Testis (tissue), 2 donors: ENCODE results near the gene MACF1.

Experiments used
- POLR2A ChIP-seq: fragments of 450-650 bp; IDR thresholded peaks from one replicate; pipeline ENCODE4 v1.6.1; 2017; ENCODE audit warnings: antibody characterized with exemption, mild to moderate bottlenecking, moderate library complexity
- TF ChIP-seq, protein P1 (sequence below), 3 experiments: fragments of 450-650 bp in 2 of 3; fragments of 200-600 bp in 1 of 3; sonication (generic) in 1 of 3; IDR thresholded peaks; one replicate each; pipeline ENCODE4 v1.5.1; 2016 to 2019; ENCODE audit warnings: antibody characterized with exemption in 3 of 3, mild to moderate bottlenecking in 2 of 3, moderate library complexity in 1 of 3

- TF ChIP-seq, protein P1, sequence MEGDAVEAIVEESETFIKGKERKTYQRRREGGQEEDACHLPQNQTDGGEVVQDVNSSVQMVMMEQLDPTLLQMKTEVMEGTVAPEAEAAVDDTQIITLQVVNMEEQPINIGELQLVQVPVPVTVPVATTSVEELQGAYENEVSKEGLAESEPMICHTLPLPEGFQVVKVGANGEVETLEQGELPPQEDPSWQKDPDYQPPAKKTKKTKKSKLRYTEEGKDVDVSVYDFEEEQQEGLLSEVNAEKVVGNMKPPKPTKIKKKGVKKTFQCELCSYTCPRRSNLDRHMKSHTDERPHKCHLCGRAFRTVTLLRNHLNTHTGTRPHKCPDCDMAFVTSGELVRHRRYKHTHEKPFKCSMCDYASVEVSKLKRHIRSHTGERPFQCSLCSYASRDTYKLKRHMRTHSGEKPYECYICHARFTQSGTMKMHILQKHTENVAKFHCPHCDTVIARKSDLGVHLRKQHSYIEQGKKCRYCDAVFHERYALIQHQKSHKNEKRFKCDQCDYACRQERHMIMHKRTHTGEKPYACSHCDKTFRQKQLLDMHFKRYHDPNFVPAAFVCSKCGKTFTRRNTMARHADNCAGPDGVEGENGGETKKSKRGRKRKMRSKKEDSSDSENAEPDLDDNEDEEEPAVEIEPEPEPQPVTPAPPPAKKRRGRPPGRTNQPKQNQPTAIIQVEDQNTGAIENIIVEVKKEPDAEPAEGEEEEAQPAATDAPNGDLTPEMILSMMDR (IDR thresholded peaks at IDR 0.05), result no peak
- no peak for TF ChIP-seq POLR2A
Observed at GRCh38 chr1:39452081-39452480, 247.6 kb downstream of the MACF1 start.
